DMS53 treated with DMSO at 0.1 percent for 48 hours (cell line): Measurements from ENCODE around the gene PDE11A.
A peak's percentile ranks its signal among the peaks of the same experiment; 100 is the strongest.

ENCODE experiments used
- DNase-seq: peaks from one replicate; lab custom pipeline; 2025; ENCODE audit not compliant: unreplicated experiment; lab: John Stamatoyannopoulos, UW

Gene PDE11A

GRCh38 chr2:177673602-177674595 is 398.7 kb downstream of the PDE11A start:
- DNase-seq: no peak

GRCh38 chr2:177671662-177672061 is 400.9 kb downstream of the PDE11A start:
- DNase-seq: no peak

- no peak for DNase-seq
Observed at GRCh38 chr2:177670791-177671535, 401.6 kb downstream of the PDE11A start.

GRCh38 chr2:177669625-177670330 is 402.8 kb downstream of the PDE11A start:
- DNase-seq: no peak

- no peak for DNase-seq
Observed at GRCh38 chr2:177669201-177669600, 403.4 kb downstream of the PDE11A start.

GRCh38 chr2:177668617-177669016 is 404.0 kb downstream of the PDE11A start:
- DNase-seq: no peak

GRCh38 chr2:177667626-177668025 is 405.0 kb downstream of the PDE11A start:
- DNase-seq: no peak

GRCh38 chr2:177666408-177666807 is 406.2 kb downstream of the PDE11A start:
- DNase-seq: peak; percentile 36

GRCh38 chr2:177665948-177666347 is 406.6 kb downstream of the PDE11A start:
- DNase-seq: no peak

GRCh38 chr2:177665328-177665727 is 407.2 kb downstream of the PDE11A start:
- no peak for DNase-seq

- DNase-seq: no peak
Observed at GRCh38 chr2:177662895-177663294, 409.7 kb downstream of the PDE11A start.

GRCh38 chr2:177660742-177661141 is 411.8 kb downstream of the PDE11A start:
- no peak for DNase-seq

- DNase-seq: no peak
Observed at GRCh38 chr2:177658309-177658708, 414.3 kb downstream of the PDE11A start.

- no peak for DNase-seq
Observed at GRCh38 chr2:177651833-177652232, 420.7 kb downstream of the PDE11A start.

- no peak for DNase-seq
Observed at GRCh38 chr2:177649568-177650518, 422.7 kb downstream of the PDE11A start.

GRCh38 chr2:177646791-177647190 is 425.8 kb downstream of the PDE11A start:
- no peak for DNase-seq

- DNase-seq: no peak
Observed at GRCh38 chr2:177646241-177646640, 426.3 kb downstream of the PDE11A start.

- no peak for DNase-seq
Observed at GRCh38 chr2:177641331-177641730, 431.2 kb downstream of the PDE11A start.

GRCh38 chr2:177640423-177640822 is 432.2 kb downstream of the PDE11A start:
- DNase-seq: no peak

GRCh38 chr2:177639262-177639914 is 433.2 kb downstream of the PDE11A start:
- no peak for DNase-seq
